Mesendoderm (in vitro differentiated cells): ENCODE measurements around the gene GREB1L.
"Not testable (repeated sequence)": the region's sequence is repeated elsewhere in the genome, so short reads cannot be mapped to it uniquely, and the experiment has no call there.

ENCODE experiments used
- DNase-seq: peaks from one replicate; pipeline ENCODE4 v3.0.0; 2013
- H2AK5ac ChIP-seq: 2 replicates; pipeline ENCODE4 v1.6.1; 2013; ENCODE audit warnings: low read length, inconsistent platforms
- H2BK120ac ChIP-seq: 2 replicates; pipeline ENCODE4 v1.6.1; 2013; ENCODE audit warnings: low read depth, mild to moderate bottlenecking, low read length, moderate library complexity, mixed read lengths
- H2BK15ac ChIP-seq: replicated peaks from 2 replicates; pipeline ENCODE4 v1.6.1; 2013; ENCODE audit warnings: low read depth, mild to moderate bottlenecking, moderate library complexity
- H2BK5ac ChIP-seq: 2 replicates; pipeline ENCODE4 v1.6.1; 2013; ENCODE audit warnings: low read length, inconsistent platforms
- H3K18ac ChIP-seq: 2 replicates; pipeline ENCODE4 v1.6.1; 2013; ENCODE audit warnings: mild to moderate bottlenecking, low read length, mixed read lengths
- H3K23ac ChIP-seq: one replicate; pipeline ENCODE4 v1.6.1; 2013; ENCODE audit warnings: low read length
- H3K27ac ChIP-seq: 2 replicates; pipeline ENCODE4 v1.5.1; 2013; ENCODE audit warnings: low read depth, mild to moderate bottlenecking, inconsistent platforms, low read length, moderate library complexity
- H3K27me3 ChIP-seq: 2 replicates; pipeline ENCODE4 v1.6.1; 2013; ENCODE audit warnings: low read length, control low read depth, mild to moderate bottlenecking, inconsistent platforms; ENCODE audit not compliant: insufficient read depth, poor library complexity
- H3K36me3 ChIP-seq: 2 replicates; pipeline ENCODE4 v1.6.1; 2013; ENCODE audit warnings: low read length, inconsistent platforms; ENCODE audit not compliant: control insufficient read depth, insufficient read depth
- H3K4ac ChIP-seq: one replicate; pipeline ENCODE4 v1.6.1; 2013; ENCODE audit warnings: low read depth, mild to moderate bottlenecking, low read length, moderate library complexity
- H3K4me1 ChIP-seq: 2 replicates; pipeline ENCODE4 v1.6.1; 2013; ENCODE audit warnings: low read depth, low read length, inconsistent platforms; ENCODE audit not compliant: control insufficient read depth
- H3K4me2 ChIP-seq: 2 replicates; pipeline ENCODE4 v1.6.1; 2013; ENCODE audit warnings: low read length
- H3K4me3 ChIP-seq: 2 replicates; pipeline ENCODE4 v1.5.1; 2013; ENCODE audit warnings: mild to moderate bottlenecking, low read length
- H3K56ac ChIP-seq: one replicate; pipeline ENCODE4 v1.6.1; 2013; ENCODE audit warnings: low read length
- H3K79me1 ChIP-seq: 2 replicates; pipeline ENCODE4 v1.6.1; 2013; ENCODE audit warnings: low read length, inconsistent platforms
- H3K79me2 ChIP-seq: 2 replicates; pipeline ENCODE4 v1.6.1; 2013; ENCODE audit warnings: mild to moderate bottlenecking, low read length; ENCODE audit not compliant: control insufficient read depth, insufficient read depth
- H3K9ac ChIP-seq: 2 replicates; pipeline ENCODE4 v1.6.1; 2013; ENCODE audit warnings: low read length, inconsistent platforms
- H4K5ac ChIP-seq: one replicate; pipeline ENCODE4 v1.6.1; 2013; ENCODE audit warnings: low read length
- H4K8ac ChIP-seq: one replicate; pipeline ENCODE4 v1.6.1; 2013; ENCODE audit warnings: low read depth, mild to moderate bottlenecking, control low read depth, low read length, moderate library complexity
- WGBS: extraction: QIAGEN DNeasy Blood & Tissue Kit; methylation state at CpG from one replicate; pipeline ENCODE4 v1.1.7; 2013; ENCODE audit warnings: low lambda C conversion rate, missing lambda C conversion rate; ENCODE audit not compliant: insufficient coverage; ENCODE audit errors: extremely low coverage; 5-methylcytosine and 5-hydroxymethylcytosine counted together

Gene GREB1L

GRCh38 chr18:21203542-21204241 lies 38.3 kb upstream of the GREB1L start:
- Histone ChIP-seq H3K79me1 (no peaks in the 10 kb centered on the region), H3K9ac (no peak overlapping the region), H3K4me3 (no peak overlapping the region), H3K4me2 (no peak overlapping the region), H3K79me2 (no peaks in the 10 kb centered on the region), H2BK5ac (no peak overlapping the region), H3K4me1 (no peaks in the 10 kb centered on the region), H3K36me3 (no peaks in the 10 kb centered on the region), H2BK120ac (no peak overlapping the region), H2BK15ac (no peak overlapping the region), H3K23ac (no peak overlapping the region), H3K4ac (no peak overlapping the region), H3K27ac (no peak overlapping the region), H3K56ac (no peak overlapping the region), H3K27me3 (no peaks in the 10 kb centered on the region), H4K5ac (no peak overlapping the region), H2AK5ac (no peak overlapping the region), H4K8ac (no peak overlapping the region), H3K18ac (no peak overlapping the region)
- no peak for DNase-seq
- WGBS = no CpG with 5 or more reads among the region's 11 CpGs

- no peak overlapping the region for H3K9ac ChIP-seq
- H3K36me3 ChIP-seq = no peaks in the 10 kb centered on the region
- H3K4ac ChIP-seq = no peak overlapping the region
- H3K79me1 ChIP-seq = no peaks in the 10 kb centered on the region
- H3K18ac ChIP-seq = no peak overlapping the region
- H2BK5ac ChIP-seq = no peak overlapping the region
- H3K4me1 ChIP-seq = no peaks in the 10 kb centered on the region
- no peak overlapping the region for H3K4me2 ChIP-seq
- H3K27me3 ChIP-seq = no peaks in the 10 kb centered on the region
- no peak overlapping the region for H2BK120ac ChIP-seq
- no peak overlapping the region for H2AK5ac ChIP-seq
- no peak overlapping the region for H3K56ac ChIP-seq
- no peak overlapping the region for H3K4me3 ChIP-seq
- no peak overlapping the region for H4K5ac ChIP-seq
- no peak overlapping the region for H3K27ac ChIP-seq
- no peak for DNase-seq
- no peaks in the 10 kb centered on the region for H3K79me2 ChIP-seq
- H2BK15ac ChIP-seq = no peak overlapping the region
- H4K8ac ChIP-seq = no peak overlapping the region
- no peak overlapping the region for H3K23ac ChIP-seq
- WGBS = 100% methylated on average over 1 of the region's 4 CpGs
These were observed 36.3 kb upstream of the GREB1L start for GRCh38 chr18:21205695-21206094.

GRCh38 chr18:21210278-21210677 lies 31.8 kb upstream of the GREB1L start:
- Histone ChIP-seq H2AK5ac (no peak overlapping the region), H3K4me1 (no peaks in the 10 kb centered on the region), H3K23ac (no peak overlapping the region), H2BK5ac (no peak overlapping the region), H4K8ac (no peak overlapping the region), H3K27ac (no peak overlapping the region), H3K27me3 (peaks cover 3% of the 10 kb centered on the region), H3K18ac (no peak overlapping the region), H3K4me2 (no peak overlapping the region), H3K4me3 (no peak overlapping the region), H3K56ac (no peak overlapping the region), H2BK15ac (no peak overlapping the region), H3K9ac (no peak overlapping the region), H3K36me3 (no peaks in the 10 kb centered on the region), H3K4ac (no peak overlapping the region), H2BK120ac (no peak overlapping the region), H4K5ac (no peak overlapping the region), H3K79me1 (no peaks in the 10 kb centered on the region), H3K79me2 (no peaks in the 10 kb centered on the region)
- DNase-seq = no peak
- WGBS = no CpG with 5 or more reads among the region's 1 CpG

GRCh38 chr18:21210784-21211183 lies 31.2 kb upstream of the GREB1L start:
- no peak overlapping the region for H2AK5ac ChIP-seq
- DNase-seq = no peak
- no peaks in the 10 kb centered on the region for H3K36me3 ChIP-seq
- H3K4me2 ChIP-seq = no peak overlapping the region
- H3K23ac ChIP-seq = no peak overlapping the region
- no peak overlapping the region for H3K56ac ChIP-seq
- H4K8ac ChIP-seq = no peak overlapping the region
- no peak overlapping the region for H3K4ac ChIP-seq
- no peak overlapping the region for H2BK15ac ChIP-seq
- no peak overlapping the region for H2BK5ac ChIP-seq
- H3K27me3 ChIP-seq = peaks cover 6% of the 10 kb centered on the region
- H3K27ac ChIP-seq = no peak overlapping the region
- no peak overlapping the region for H3K18ac ChIP-seq
- H3K9ac ChIP-seq = no peak overlapping the region
- no CpG with 5 or more reads among the region's 2 CpGs for WGBS
- H2BK120ac ChIP-seq = no peak overlapping the region
- no peaks in the 10 kb centered on the region for H3K4me1 ChIP-seq
- H3K4me3 ChIP-seq = no peak overlapping the region
- H3K79me1 ChIP-seq = no peaks in the 10 kb centered on the region
- no peak overlapping the region for H4K5ac ChIP-seq
- no peaks in the 10 kb centered on the region for H3K79me2 ChIP-seq

GRCh38 chr18:21214409-21214808 lies 27.6 kb upstream of the GREB1L start:
- not testable (repeated sequence) for H2BK5ac ChIP-seq, H3K79me2 ChIP-seq, H4K5ac ChIP-seq, H3K4ac ChIP-seq, H4K8ac ChIP-seq, H3K36me3 ChIP-seq, H3K4me3 ChIP-seq, H3K4me1 ChIP-seq, H3K56ac ChIP-seq, H3K18ac ChIP-seq, H2AK5ac ChIP-seq, H3K27ac ChIP-seq, H3K4me2 ChIP-seq, H2BK120ac ChIP-seq, H3K9ac ChIP-seq, H3K27me3 ChIP-seq, H3K79me1 ChIP-seq, DNase-seq, H3K23ac ChIP-seq, H2BK15ac ChIP-seq
- WGBS = no CpG with 5 or more reads among the region's 5 CpGs

DNA sequence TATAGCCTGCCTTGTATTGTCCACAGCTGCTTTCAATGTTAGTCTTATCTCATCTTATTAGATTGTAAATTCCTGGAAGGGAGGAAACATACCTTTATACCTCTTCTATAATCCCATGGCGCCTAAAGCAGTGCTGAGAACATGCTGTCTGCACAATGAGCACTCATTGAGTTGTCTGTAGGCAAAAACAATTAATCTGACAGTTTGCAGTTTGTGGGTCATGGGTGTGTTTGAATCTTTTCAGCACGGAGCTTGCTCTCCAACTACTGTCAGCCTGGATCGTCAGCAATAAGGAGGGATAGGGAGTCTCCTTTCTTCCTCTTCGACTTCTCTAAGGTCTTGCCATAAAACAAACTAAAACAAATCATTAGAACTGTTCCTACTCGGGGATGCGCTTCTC lies 26.5 kb upstream of the GREB1L start:
- no CpG with 5 or more reads among the region's 6 CpGs for WGBS

More for the DNA sequence above, 26.5 kb upstream of the GREB1L start:
- H3K4ac ChIP-seq = no peak overlapping the region
- no peak overlapping the region for H4K5ac ChIP-seq
- no peak overlapping the region for H3K56ac ChIP-seq
- no peak overlapping the region for H3K23ac ChIP-seq
- DNase-seq = no peak
- no peak overlapping the region for H2BK120ac ChIP-seq
- H2AK5ac ChIP-seq = no peak overlapping the region
- H3K27me3 ChIP-seq = peaks cover 8% of the 10 kb centered on the region
- H2BK15ac ChIP-seq = no peak overlapping the region
- H3K9ac ChIP-seq = no peak overlapping the region
- no peaks in the 10 kb centered on the region for H3K36me3 ChIP-seq
- no peaks in the 10 kb centered on the region for H3K4me1 ChIP-seq
- no peak overlapping the region for H4K8ac ChIP-seq
- H3K4me3 ChIP-seq = no peak overlapping the region
- H2BK5ac ChIP-seq = no peak overlapping the region
- H3K27ac ChIP-seq = no peak overlapping the region
- no peak overlapping the region for H3K18ac ChIP-seq
- no peak overlapping the region for H3K4me2 ChIP-seq
- H3K79me1 ChIP-seq = no peaks in the 10 kb centered on the region
- H3K79me2 ChIP-seq = no peaks in the 10 kb centered on the region
